Heart left ventricle (tissue), 13 donors: ENCODE measurements around the gene CSNK1E.

ENCODE experiments used
- CTCF ChIP-seq, 12 donors: fragments of 200-600 bp; sonication (generic) in 4 of 12; IDR thresholded peaks; one replicate each; pipeline versions ENCODE4 v1.5.0 to v1.8.0; 2018 to 2022; ENCODE audit warnings: antibody characterized with exemption in 12 of 12, mild to moderate bottlenecking in 5 of 12
- POLR2A ChIP-seq, 2 donors: fragments of 450-650 bp; IDR thresholded peaks; one replicate each; pipeline ENCODE4 v1.6.1; 2017; ENCODE audit warnings: antibody characterized with exemption in 2 of 2, mild to moderate bottlenecking in 2 of 2, moderate library complexity in 2 of 2
- donor health status: ischemic (EF 13 %, LVEDD 7.1; RV severe dilation, severe dysfunction).
- donor health status: DM: no; HTN: yes; CAD: no.
- donor health status: DM: no; HTN: no; CAD: no.
- donor health status: ischemic (EF 25% LVEDD 6.9; RV normal size, moderate dysfunction).
- donor health status: ischemic (EF 25% LVEDD 5.7; RV mildly dilated, moderate dysfunction).
- donor health status: ischemic (EF 35%, LVEDD 5.7; RV mildly dilated, moderate dysfunction).
- donor health status: nonischemic (EF 11% LVEDD 7.7; RV severe dilation, severe dysfunction).
- donor health status: DM: yes; HTN: yes; CAD: no.
- donor health status: PGD.
- donor health status: ischemic (EF 29% LVEDD 5.4; RV normal size, mild dysfunction).
- donor health status: nonischemic (EF 23%, LVEDD 6.1; RV moderate dilation, normal function).

- TF ChIP-seq POLR2A (IDR thresholded peaks at IDR 0.05), result no peak
- no peak for TF ChIP-seq CTCF (IDR thresholded peaks at IDR 0.05)
These were observed 27.6 kb downstream of the CSNK1E start for GRCh38 chr22:38289583-38290082.
